Mesenchymal stem cell (in vitro differentiated cells and primary cell): Measurements from ENCODE around the gene OR51E1.

ENCODE experiments used
- DNase-seq: peaks from one replicate; pipeline ENCODE4 v3.0.0-alpha.2; 2013
- H2AFZ ChIP-seq: one replicate; pipeline ENCODE4 v1.6.1; 2013; ENCODE audit warnings: low read depth, mild to moderate bottlenecking, control low read depth, inconsistent platforms, low read length, moderate library complexity
- H2AK5ac ChIP-seq: 2 replicates; pipeline ENCODE4 v1.6.1; 2013; ENCODE audit warnings: low read length, moderate library complexity, mild to moderate bottlenecking, inconsistent platforms; ENCODE audit not compliant: severe bottlenecking
- H2BK120ac ChIP-seq: one replicate; pipeline ENCODE4 v1.6.1; 2013; ENCODE audit warnings: low read depth, mild to moderate bottlenecking, inconsistent platforms, low read length, moderate library complexity
- H2BK12ac ChIP-seq, 2 experiments: one replicate each; pipeline ENCODE4 v1.6.1; 2013; ENCODE audit warnings: inconsistent platforms in 2 of 2, low read length in 2 of 2, mild to moderate bottlenecking in 2 of 2, moderate library complexity in 2 of 2, control low read depth in 1 of 2
- H2BK15ac ChIP-seq: one replicate; pipeline ENCODE4 v1.6.1; 2013; ENCODE audit warnings: mild to moderate bottlenecking, low read depth, inconsistent platforms; ENCODE audit not compliant: poor library complexity, severe bottlenecking
- H2BK5ac ChIP-seq: 2 replicates; pipeline ENCODE4 v1.6.1; 2013; ENCODE audit warnings: low read depth, mild to moderate bottlenecking, low read length, control low read depth, inconsistent platforms; ENCODE audit not compliant: poor library complexity, severe bottlenecking
- H3K14ac ChIP-seq, 2 experiments: one replicate each; pipeline ENCODE4 v1.6.1; 2013; ENCODE audit warnings: inconsistent platforms in 2 of 2, low read length in 2 of 2, control low read depth in 1 of 2, mild to moderate bottlenecking in 1 of 2, moderate library complexity in 1 of 2
- H3K18ac ChIP-seq, 2 experiments: one replicate each; pipeline ENCODE4 v1.6.1; 2013; ENCODE audit warnings: inconsistent platforms in 2 of 2, low read length in 2 of 2, control low read depth in 1 of 2, low read depth in 1 of 2, mild to moderate bottlenecking in 1 of 2
- H3K23ac ChIP-seq, 2 experiments: one replicate each; pipeline ENCODE4 v1.6.1; 2013; ENCODE audit warnings: inconsistent platforms in 2 of 2, low read length in 2 of 2, mild to moderate bottlenecking in 2 of 2, moderate library complexity in 2 of 2, control low read depth in 1 of 2
- H3K27ac ChIP-seq: 2 replicates; pipeline ENCODE4 v1.5.1; 2013; ENCODE audit warnings: mild to moderate bottlenecking, moderate library complexity, low read length, control low read depth, inconsistent platforms; ENCODE audit not compliant: poor library complexity, severe bottlenecking
- H3K27me3 ChIP-seq, 2 experiments: 2 replicates each; pipeline versions ENCODE4 v1.6.1 to v1.7.0; 2013; ENCODE audit warnings: low read length in 2 of 2, mild to moderate bottlenecking in 2 of 2, moderate library complexity in 2 of 2, control low read depth in 1 of 2, inconsistent platforms in 1 of 2; ENCODE audit not compliant: control insufficient read depth in 1 of 2, insufficient read depth in 1 of 2
- H3K36me3 ChIP-seq, 2 experiments: 2 replicates each; pipeline versions ENCODE4 v1.6.1 to v1.7.0; 2013; ENCODE audit warnings: low read length in 2 of 2, control low read depth in 1 of 2, inconsistent platforms in 1 of 2, low read depth in 1 of 2, mild to moderate bottlenecking in 1 of 2; ENCODE audit not compliant: insufficient read depth in 2 of 2, control insufficient read depth in 1 of 2
- H3K4ac ChIP-seq, 2 experiments: one replicate each; pipeline ENCODE4 v1.6.1; 2013; ENCODE audit warnings: inconsistent platforms in 2 of 2, low read length in 2 of 2, mild to moderate bottlenecking in 2 of 2, moderate library complexity in 2 of 2, control low read depth in 1 of 2, low read depth in 1 of 2
- H3K4me1 ChIP-seq: 2 replicates; pipeline ENCODE4 v1.6.1; 2013; ENCODE audit warnings: low read depth, low read length, control low read depth; ENCODE audit not compliant: control insufficient read depth, insufficient read depth
- H3K4me2 ChIP-seq: 2 replicates; pipeline ENCODE4 v1.6.1; 2013; ENCODE audit warnings: low read length, mild to moderate bottlenecking, inconsistent platforms; ENCODE audit not compliant: poor library complexity, severe bottlenecking
- H3K4me3 ChIP-seq, 2 experiments: 2 replicates each; pipeline versions ENCODE4 v1.5.1 to v1.7.0; 2013; ENCODE audit warnings: low read length in 2 of 2, mild to moderate bottlenecking in 2 of 2, control low read depth in 1 of 2, low read depth in 1 of 2; ENCODE audit not compliant: insufficient read depth in 1 of 2
- H3K79me1 ChIP-seq: replicated peaks from 2 replicates; pipeline ENCODE4 v1.6.1; 2013; ENCODE audit warnings: mild to moderate bottlenecking, control low read depth, low read length, inconsistent platforms; ENCODE audit not compliant: poor library complexity, severe bottlenecking
- H3K9ac ChIP-seq: 2 replicates; pipeline ENCODE4 v1.7.0; 2013; ENCODE audit warnings: mild to moderate bottlenecking, low read length, moderate library complexity
- H3K9me3 ChIP-seq: 2 replicates; pipeline ENCODE4 v1.7.0; 2013; ENCODE audit warnings: mild to moderate bottlenecking, low read length; ENCODE audit not compliant: control insufficient read depth
- H4K8ac ChIP-seq: one replicate; pipeline ENCODE4 v1.6.1; 2013; ENCODE audit warnings: inconsistent platforms, mild to moderate bottlenecking, low read length, moderate library complexity
- H4K91ac ChIP-seq: one replicate; pipeline ENCODE4 v1.6.1; 2013; ENCODE audit warnings: mild to moderate bottlenecking, low read length, inconsistent platforms
- WGBS: methylation state at CpG from one replicate; pipeline ENCODE4 v1.1.7; 2013; ENCODE audit warnings: mixed read lengths; 5-methylcytosine and 5-hydroxymethylcytosine counted together

OR51E1 gene

DNA sequence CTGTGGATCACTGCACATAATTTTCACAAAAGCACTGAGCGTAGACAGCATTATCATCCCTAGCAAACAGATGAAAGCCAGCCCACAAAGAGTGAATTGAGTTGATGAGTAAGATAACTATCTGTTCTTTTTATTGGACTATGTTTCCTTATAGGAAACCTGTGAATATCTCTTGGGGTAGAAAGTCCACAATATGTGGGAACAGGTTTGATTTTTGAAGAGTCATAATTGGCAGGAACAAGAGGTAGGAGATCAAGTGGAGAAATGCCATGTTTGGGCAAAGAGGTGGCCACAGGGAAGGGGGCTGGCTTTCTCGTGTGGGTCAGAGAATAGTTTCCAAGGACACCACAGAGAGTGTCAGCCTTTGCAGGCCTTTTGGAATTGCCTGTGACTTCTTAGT is 30.0 kb downstream of the OR51E1 start:
- Histone ChIP-seq H3K9me3 (no peaks in the 10 kb centered on the region), H2AFZ (no peak overlapping the region), H3K14ac (no peak overlapping the region), H2BK5ac (no peak overlapping the region), H3K4me2 (no peak overlapping the region), H3K4me1 (peaks cover 7% of the 10 kb centered on the region), H3K9ac (no peak overlapping the region), H2BK12ac (no peak overlapping the region), H3K36me3 (no peaks in the 10 kb centered on the region), H3K4ac (no peak overlapping the region), H4K8ac (no peak overlapping the region), H3K27me3 (no peaks in the 10 kb centered on the region), H4K91ac (no peak overlapping the region), H2BK15ac (no peak overlapping the region), H2BK120ac (no peak overlapping the region), H3K18ac (no peak overlapping the region), H2AK5ac (no peak overlapping the region), H3K79me1 (no peaks in the 10 kb centered on the region), H3K27ac (no peak overlapping the region), H3K4me3 (no peak overlapping the region), H3K23ac (no peak overlapping the region)
- 100% methylated on average over 1 of the region's 2 CpGs for WGBS
- no peak for DNase-seq

DNA sequence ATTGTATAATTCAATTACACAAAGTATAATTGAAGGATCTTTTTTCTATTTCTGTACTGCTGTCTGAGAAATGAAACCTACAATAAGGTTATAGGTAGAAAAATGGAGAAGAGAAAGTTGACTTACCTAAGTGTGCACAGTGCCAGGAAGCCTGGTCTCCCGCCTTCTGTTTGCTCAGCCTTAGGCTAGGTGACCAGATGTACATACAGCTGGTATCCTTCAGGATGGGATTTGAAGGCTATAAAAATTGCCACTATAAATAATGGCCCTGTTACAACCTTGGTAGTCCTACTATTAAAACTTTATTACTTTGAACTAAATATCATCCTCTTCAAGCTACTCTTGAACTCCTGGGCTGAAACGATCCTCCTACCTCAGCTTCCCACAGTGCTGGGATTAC is 34.2 kb downstream of the OR51E1 start:
- Histone ChIP-seq H3K79me1 (no peaks in the 10 kb centered on the region), H3K4me3 (no peak overlapping the region), H3K14ac (no peak overlapping the region), H3K36me3 (no peaks in the 10 kb centered on the region), H2BK15ac (no peak overlapping the region), H3K27ac (no peak overlapping the region), H3K23ac (no peak overlapping the region), H2AK5ac (no peak overlapping the region), H3K27me3 (no peaks in the 10 kb centered on the region), H4K8ac (no peak overlapping the region), H2BK5ac (no peak overlapping the region), H2BK120ac (no peak overlapping the region), H2AFZ (no peak overlapping the region), H3K18ac (no peak overlapping the region), H3K4me2 (no peak overlapping the region), H3K9ac (no peak overlapping the region), H3K4me1 (peaks cover under 1% of the 10 kb centered on the region), H3K9me3 (no peaks in the 10 kb centered on the region), H2BK12ac (no peak overlapping the region), H4K91ac (no peak overlapping the region), H3K4ac (no peak overlapping the region)
- WGBS, result 92% methylated on average over 2 of the region's 2 CpGs
- DNase-seq, result no peak

DNA sequence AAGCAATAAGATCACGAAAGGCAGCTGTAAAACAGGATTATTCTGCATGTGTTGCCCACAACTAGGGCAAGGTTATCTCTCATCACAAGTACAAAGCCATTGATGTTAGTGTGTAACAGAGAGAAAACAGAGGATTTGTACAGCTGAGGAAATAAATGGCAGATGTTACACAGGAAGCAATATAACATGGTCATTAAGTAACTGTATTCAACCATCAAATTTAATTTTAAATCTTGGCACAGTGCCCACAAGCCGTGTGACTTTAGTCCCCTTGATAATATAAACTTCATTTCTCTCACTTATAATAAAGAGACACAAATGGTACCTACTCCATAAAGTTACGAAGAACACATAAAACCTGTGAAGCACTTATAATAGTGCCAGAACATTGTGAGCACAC is 36.6 kb downstream of the OR51E1 start:
- Histone ChIP-seq H2AFZ (no peak overlapping the region), H2BK15ac (no peak overlapping the region), H3K9me3 (no peaks in the 10 kb centered on the region), H2AK5ac (no peak overlapping the region), H3K14ac (no peak overlapping the region), H3K4me1 (no peaks in the 10 kb centered on the region), H3K4ac (no peak overlapping the region), H3K27me3 (no peaks in the 10 kb centered on the region), H3K18ac (no peak overlapping the region), H4K8ac (no peak overlapping the region), H3K79me1 (no peaks in the 10 kb centered on the region), H2BK120ac (no peak overlapping the region), H2BK5ac (no peak overlapping the region), H4K91ac (no peak overlapping the region), H2BK12ac (no peak overlapping the region), H3K36me3 (no peaks in the 10 kb centered on the region), H3K9ac (no peak overlapping the region), H3K23ac (no peak overlapping the region), H3K4me2 (no peak overlapping the region), H3K4me3 (no peak overlapping the region), H3K27ac (no peak overlapping the region)
- no peak for DNase-seq
- 83% methylated on average over 2 of the region's 3 CpGs for WGBS

DNA sequence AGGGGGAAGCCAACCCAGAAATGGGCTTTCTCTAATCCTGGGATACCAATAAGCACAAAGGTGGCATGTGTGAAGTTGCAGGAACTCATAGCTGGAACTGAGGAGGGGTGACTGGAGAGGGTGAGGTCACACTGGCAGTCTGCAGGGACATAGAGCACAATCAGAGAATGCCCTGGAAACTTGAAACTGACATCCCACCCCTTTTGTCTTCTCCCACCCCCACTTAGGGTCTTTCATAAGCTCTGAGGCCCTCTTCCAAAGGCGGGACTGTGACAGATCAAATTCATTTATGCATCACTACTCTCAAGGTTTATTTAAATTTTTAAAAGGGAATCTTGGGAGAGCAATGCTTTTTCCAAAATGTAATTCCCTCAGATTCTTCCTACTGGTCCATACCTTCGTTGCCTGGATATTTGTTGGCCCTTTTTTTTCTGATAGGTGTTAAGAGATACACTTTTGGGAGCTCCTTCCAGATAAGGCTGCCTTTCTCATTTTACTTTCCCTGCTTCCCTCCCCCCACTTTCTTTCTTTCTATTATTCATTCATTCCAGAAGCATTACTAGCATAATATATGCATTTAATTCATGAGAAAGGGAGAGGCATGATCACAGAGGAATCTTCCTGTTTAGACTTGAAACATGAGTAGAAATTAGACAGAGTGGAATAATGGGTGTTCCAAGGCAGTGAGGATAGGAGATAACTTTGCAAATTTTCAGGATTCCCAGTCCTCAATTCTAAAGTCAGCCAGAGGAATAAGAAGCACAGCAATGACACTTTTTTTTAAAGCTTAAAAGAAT is 39.0 kb downstream of the OR51E1 start:
- no peak overlapping the region for H2BK15ac ChIP-seq
- WGBS, result 50% methylated on average over 1 of the region's 2 CpGs
- H4K91ac ChIP-seq, result no peak overlapping the region
- H3K9me3 ChIP-seq, result no peaks in the 10 kb centered on the region
- no peak overlapping the region for H3K18ac ChIP-seq
- no peak overlapping the region for H2BK12ac ChIP-seq
- H2BK120ac ChIP-seq, result no peak overlapping the region
- H3K4ac ChIP-seq, result no peak overlapping the region
- H2BK5ac ChIP-seq, result no peak overlapping the region
- DNase-seq, result no peak
- no peak overlapping the region for H3K9ac ChIP-seq
- no peak overlapping the region for H3K27ac ChIP-seq
- H3K36me3 ChIP-seq, result no peaks in the 10 kb centered on the region
- H3K14ac ChIP-seq, result no peak overlapping the region
- no peak overlapping the region for H2AFZ ChIP-seq
- no peak overlapping the region for H3K23ac ChIP-seq
- no peak overlapping the region for H3K4me2 ChIP-seq
- no peak overlapping the region for H3K4me3 ChIP-seq
- H2AK5ac ChIP-seq, result no peak overlapping the region
- H3K27me3 ChIP-seq, result no peaks in the 10 kb centered on the region
- H4K8ac ChIP-seq, result no peak overlapping the region
- H3K79me1 ChIP-seq, result no peaks in the 10 kb centered on the region
- no peaks in the 10 kb centered on the region for H3K4me1 ChIP-seq
